Measurements from ENCODE around the gene TECR. TPM values are rescaled to one million over a fixed set of nuclear protein-coding genes. Genes with fewer than 3 reads are reported as not detected.

Gene TECR
- total and polyA plus RNA-seq, 2 donors (not counting 3 experiments of a cell fraction or from before 2014, with no cell fraction given), result 109 to 193 TPM

- FAIRE-seq, result peak; percentile 40
- POLR2A ChIA-PET, result interaction anchor here (0.5 to 2.8 kb wide), 7 partner anchors 8 to 1336 kb away, joined by 3 to 27 read pairs (median 7); partner anchors contain the start of gene GIPC1
- peaks cover 12 to 13% of the 10 kb centered on the region in 2 experiments for H3K36me3 ChIP-seq (ENCODE audit: control insufficient read depth in 2 of 2, extremely low read depth in 1 of 2, insufficient read depth in 2 of 2, low read length in 2 of 2)
These were observed 12.0 kb upstream of the TECR start for GRCh38 chr19:14517446-14517839.

More at GRCh38 chr19:14517446-14517839, 12.0 kb upstream of the TECR start:
- no peak for TF ChIP-seq POLR2A (IDR thresholded peaks at IDR 0.05; ENCODE audit: low read depth, low read length)
- no peak for TF ChIP-seq CTCF (IDR thresholded peaks at IDR 0.05; ENCODE audit: extremely low read depth in 1 of 2, insufficient read depth in 1 of 2, low read depth in 1 of 2, low read length in 2 of 2)
- no peak for TF ChIP-seq MAX (IDR thresholded peaks at IDR 0.05; ENCODE audit: insufficient read depth, insufficient read length)
- TF ChIP-seq JUN (IDR thresholded peaks at IDR 0.05; ENCODE audit: borderline replicate concordance, insufficient read depth, insufficient read length, low read depth), result no peak
- TF ChIP-seq FOS (IDR thresholded peaks at IDR 0.05; ENCODE audit: borderline replicate concordance, insufficient read depth, low read length), result no peak
- no peak for TF ChIP-seq GATA2 (IDR thresholded peaks at IDR 0.05; ENCODE audit: insufficient read depth, insufficient read length, low read depth, low read length)
- no peak for TF ChIP-seq POLR2AphosphoS5 (IDR thresholded peaks at IDR 0.05; ENCODE audit: insufficient read depth, low read depth, low read length)
- no peak for TF ChIP-seq EZH2 (IDR thresholded peaks at IDR 0.05; ENCODE audit: borderline replicate concordance, low read depth, low read length, severe bottlenecking)
- no peak for TF ChIP-seq MYC (IDR thresholded peaks at IDR 0.05; ENCODE audit: low read depth, low read length)
- no TSS peak for BruUV-seq (replicated peaks)
- peak; percentile 50 for DNase-seq (ENCODE audit: low read depth, low spot score)
- Histone ChIP-seq H3K9me3 (replicated peaks; ENCODE audit: control insufficient read depth, insufficient read depth, low read length) (no peaks in the 10 kb centered on the region), H3K4me1 (ENCODE audit: control insufficient read depth, extremely low read depth, insufficient read depth, low read length) (peaks cover 41% of the 10 kb centered on the region), H2AFZ (ENCODE audit: low read depth, low read length) (no peak overlapping the region), H3K27ac (ENCODE audit: insufficient read depth, low read depth, low read length) (peak overlapping the region; percentile 3), H4K20me1 (replicated peaks; ENCODE audit: control insufficient read depth, extremely low read depth, insufficient read depth, low read length) (no peaks in the 10 kb centered on the region), H3K4me3 (replicated peaks in 1 of 3; ENCODE audit: insufficient read depth in 1 of 3, low read depth in 1 of 3, low read length in 3 of 3) (peak overlapping the region; percentile 59 to 93 (median 85)), H3K27me3 (ENCODE audit: control insufficient read depth in 2 of 2, insufficient read depth in 2 of 2, low read length in 2 of 2) (no peaks in the 10 kb centered on the region), H3K9me1 (replicated peaks; ENCODE audit: control insufficient read depth, extremely low read depth, insufficient read depth, low read length) (no peaks in the 10 kb centered on the region), H3K9ac (replicated peaks; ENCODE audit: extremely low read depth, insufficient read depth, low read length) (peak overlapping the region; percentile 98), H3K4me2 (ENCODE audit: insufficient read depth, low read length) (peak overlapping the region; percentile 94), H3K79me2 (ENCODE audit: control insufficient read depth, insufficient read depth, low read length) (peaks cover 33% of the 10 kb centered on the region)
- dilution Hi-C loops (cut with MboI; ENCODE audit: extremely low pct_ligation_motif_present, low sequenced_read_pairs) (no loop called here), intact Hi-C loops (cut with micrococcal nuclease) (loop anchor here (1.0 kb wide), 2 partner anchors 10 to 21 kb away; partner anchors contain the start of gene GIPC1)
- CTCF ChIA-PET, result interaction anchor here (1.0 to 2.9 kb wide), 9 partner anchors 11 to 54 kb away, joined by 3 to 22 read pairs (median 7); partner anchors contain the start of genes NDUFB7 and PTGER1
